GM21367 (cell line): ENCODE measurements around the gene ZNF260.
"Not testable (repeated sequence)": the region's sequence is repeated elsewhere in the genome, so short reads cannot be mapped to it uniquely, and the experiment has no call there.

ENCODE experiments used
- ATAC-seq: cut with Tn5 transposase; IDR thresholded peaks from one replicate; pipeline ENCODE4 v1.9.1; 2021; ENCODE audit not compliant: unreplicated experiment

Gene ZNF260

DNA sequence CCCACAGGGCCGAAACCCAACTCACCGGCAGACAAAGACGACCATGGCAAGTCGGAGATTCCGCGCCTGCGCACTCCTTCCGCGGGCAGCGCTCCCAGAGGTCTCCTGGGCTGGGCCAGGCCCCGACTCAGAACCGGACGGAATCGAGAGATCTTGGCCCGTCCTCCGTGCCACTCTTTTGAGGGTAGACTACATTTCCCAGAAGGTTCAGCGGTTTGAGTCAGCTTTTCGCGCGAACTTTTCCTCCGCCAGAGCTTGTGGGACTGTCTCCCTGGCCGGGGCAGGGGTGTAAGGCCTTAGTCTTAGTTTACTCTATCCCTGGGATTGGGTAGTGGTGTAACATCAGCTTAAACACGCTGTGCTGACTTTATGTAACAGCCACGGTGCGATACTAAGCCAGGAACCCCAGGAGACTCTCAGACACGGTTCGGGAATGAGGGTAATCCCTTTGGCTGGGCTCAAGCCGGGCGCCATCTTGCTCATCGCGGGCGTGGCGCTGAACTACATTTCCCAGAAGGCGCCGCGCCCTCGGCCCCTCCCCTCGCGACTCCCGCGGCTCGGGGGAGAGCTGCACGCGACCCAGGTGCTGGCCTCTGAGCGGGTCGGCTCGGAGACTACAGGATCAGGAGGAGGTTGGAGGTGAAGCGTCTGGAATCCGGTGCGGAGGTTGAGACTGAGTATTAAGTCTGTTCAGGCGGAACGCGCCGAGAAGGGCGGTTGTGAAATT, at the start of gene ZNF260:
ZNF260 (minus strand) TSS at position 78 of the 727 bp plus-strand sequence. CDS start 13,033 bp downstream, outside the sequence.
- ATAC-seq = peak; percentile 71

GRCh38 chr19:36577271-36577996, 49.4 kb upstream of the ZNF260 start:
- no peak for ATAC-seq

GRCh38 chr19:36574741-36575140, 46.7 kb upstream of the ZNF260 start:
- ATAC-seq = no peak

- no peak for ATAC-seq
Observed at GRCh38 chr19:36573895-36574720, 46.0 kb upstream of the ZNF260 start.

GRCh38 chr19:36573020-36573894, 45.2 kb upstream of the ZNF260 start, which contains the start of gene ZNF529:
ZNF529 (minus strand) TSS chr19:36573292; CDS start chr19:36572346, 946 bp downstream.
- ATAC-seq = peak; percentile 85

DNA sequence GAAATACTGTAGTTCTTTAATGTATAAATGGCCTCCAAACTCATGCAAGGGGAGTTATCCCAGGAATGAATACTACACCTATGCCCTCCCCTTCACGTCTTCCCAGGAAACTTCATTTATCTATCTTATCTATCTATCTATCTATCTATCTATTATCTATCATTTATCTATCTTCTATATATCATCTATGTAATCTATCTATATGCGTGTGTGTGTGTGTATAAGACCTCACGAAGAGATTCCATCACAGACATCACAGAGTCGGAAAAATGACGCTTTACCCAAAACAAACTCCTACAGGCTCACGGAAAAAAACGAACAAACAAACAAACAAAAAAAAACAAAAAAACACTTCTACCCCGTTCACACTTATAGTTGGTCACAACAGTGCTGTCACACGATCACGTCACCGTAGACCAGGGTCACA, 44.5 kb upstream of the ZNF260 start:
- no peak for ATAC-seq

GRCh38 chr19:36564391-36564790, 36.3 kb upstream of the ZNF260 start:
- ATAC-seq = no peak

DNA sequence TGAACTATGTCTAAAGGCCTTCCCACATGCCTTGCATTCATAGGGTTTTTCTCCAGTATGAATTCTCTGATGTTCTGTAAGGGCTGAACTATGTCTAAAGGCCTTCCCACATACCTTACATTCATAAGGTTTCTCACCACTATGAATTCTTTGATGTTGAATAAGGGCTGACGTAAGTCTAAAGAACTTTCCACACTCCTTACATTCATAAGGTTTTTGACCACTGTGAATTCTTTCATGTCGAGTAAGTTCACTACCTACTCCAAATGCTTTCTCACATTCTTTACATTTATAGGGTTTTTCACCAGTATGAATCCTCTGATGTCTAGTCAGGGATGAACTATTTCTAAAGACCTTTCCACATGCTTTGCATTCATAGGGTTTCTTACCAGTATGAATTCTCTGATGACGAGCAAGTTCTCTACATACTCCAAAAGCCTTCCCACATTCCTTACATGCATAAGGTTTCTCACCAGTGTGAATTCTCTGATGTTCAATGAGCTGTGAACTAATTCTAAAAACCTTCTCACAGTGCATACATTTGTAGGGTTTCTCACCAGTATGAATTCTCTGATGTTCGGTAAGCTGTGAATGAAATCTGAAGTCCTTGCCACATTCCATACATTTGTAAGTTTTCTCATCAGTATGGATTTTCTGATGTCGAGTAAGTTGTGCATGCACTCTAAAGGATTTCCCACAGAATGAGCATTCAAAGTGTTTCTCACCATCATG, 19.1 kb upstream of the ZNF260 start:
- no peak for ATAC-seq

DNA sequence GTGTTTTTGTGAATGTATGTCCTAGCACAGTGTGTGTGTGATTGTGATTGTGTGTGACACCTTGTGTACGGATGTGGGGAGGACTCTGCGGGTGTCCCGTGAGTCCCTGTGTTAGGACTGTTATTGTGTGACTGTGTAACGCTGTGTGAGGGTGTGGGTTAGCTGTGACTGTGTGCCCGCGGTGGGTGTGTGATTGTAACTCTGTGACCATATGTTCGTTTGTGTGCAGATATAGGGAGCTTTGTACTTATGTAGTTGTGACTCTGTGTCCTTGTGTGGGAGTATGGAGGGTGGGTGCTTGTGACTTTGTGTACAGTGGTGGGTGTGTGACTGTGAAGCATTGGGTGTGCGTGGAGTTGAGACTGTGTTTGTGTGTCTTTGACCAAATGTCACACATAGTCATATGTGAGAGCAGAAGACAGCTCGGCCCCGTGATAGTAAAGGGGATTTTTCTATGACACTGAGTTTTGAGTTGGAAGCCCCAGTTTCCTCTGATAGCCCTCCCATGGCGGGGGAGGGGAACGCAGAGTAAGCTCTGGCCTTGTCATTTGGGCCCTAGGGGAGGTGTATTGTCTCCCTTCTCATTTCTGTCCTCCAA, 949 bp upstream of the ZNF260 start:
- no peak for ATAC-seq

DNA sequence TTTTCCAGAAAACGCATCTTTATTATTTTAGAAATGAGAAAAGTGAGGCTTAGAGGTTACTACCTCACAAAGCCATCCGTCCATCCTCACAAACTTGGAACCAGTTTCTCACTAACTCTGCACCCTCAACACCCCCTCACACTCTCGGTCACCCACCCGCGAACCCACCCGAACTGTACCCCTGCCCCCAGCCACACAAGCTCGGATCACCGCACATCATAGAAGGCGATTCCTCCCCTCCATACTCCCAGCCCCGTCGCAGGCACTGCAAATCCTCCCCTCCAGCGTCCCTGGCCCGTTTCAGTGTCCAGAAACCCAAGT, 238 bp downstream of the ZNF260 start:
- no peak for ATAC-seq

DNA sequence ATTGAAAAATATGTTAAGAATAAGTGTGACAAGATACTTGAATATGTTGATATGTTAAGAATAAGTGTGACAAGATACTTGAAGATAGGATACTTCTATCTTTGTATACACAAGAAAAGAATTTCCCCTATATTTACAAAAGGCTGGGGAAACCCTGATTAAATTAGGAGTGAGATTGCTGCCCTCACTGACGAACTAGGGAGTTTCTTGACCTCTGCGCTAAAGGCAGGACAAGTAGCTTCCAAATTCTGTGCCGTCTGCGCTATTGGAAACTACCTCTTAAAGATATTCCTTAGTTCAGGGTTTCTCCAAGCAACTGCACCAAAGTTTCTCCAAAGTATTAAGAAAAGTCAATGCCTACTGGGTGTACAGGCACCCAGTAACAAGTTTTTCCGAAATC, 730 bp downstream of the ZNF260 start:
- ATAC-seq = no peak

DNA sequence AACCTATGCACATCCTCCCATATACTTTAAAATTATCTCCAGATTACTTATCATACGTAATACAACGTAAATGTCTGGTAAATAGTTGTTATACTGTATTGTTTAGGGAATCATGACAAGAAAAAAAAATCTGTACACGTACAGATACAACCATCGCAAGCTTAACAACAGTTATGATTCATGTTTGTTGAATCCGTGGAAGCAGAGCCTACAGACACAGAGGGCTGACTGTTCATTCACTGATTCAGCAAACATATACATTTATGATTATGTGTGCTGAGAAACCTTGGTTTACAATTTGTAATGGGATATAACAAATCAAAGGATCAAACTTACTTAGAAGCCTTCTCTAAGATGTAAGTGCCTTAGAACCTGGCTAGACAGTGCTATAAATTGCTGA, 1.5 kb downstream of the ZNF260 start:
- no peak for ATAC-seq

DNA sequence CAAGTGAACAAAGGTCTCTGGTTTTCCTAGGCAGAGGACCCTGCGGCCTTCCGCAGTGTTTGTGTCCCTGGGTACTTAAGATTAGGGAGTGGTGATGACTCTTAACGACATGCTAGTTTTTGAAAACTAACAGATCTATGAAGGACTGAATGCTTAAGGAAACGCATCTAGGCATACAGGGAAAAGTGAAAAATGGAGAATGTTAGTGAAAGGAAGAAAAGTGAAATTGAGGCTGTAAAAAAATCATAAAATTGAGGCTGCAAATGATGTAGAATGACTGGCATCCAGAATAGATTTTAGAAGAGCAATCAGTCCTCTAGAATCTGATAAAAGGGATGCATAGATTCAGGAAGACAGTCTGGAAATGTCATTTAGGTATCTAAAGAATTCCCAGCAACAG, 3.5 kb downstream of the ZNF260 start:
- ATAC-seq = no peak

GRCh38 chr19:36514012-36514612, 14.0 kb downstream of the ZNF260 start:
- ATAC-seq = no peak

- ATAC-seq = no peak
Observed at GRCh38 chr19:36508325-36508724, 19.7 kb downstream of the ZNF260 start.

DNA sequence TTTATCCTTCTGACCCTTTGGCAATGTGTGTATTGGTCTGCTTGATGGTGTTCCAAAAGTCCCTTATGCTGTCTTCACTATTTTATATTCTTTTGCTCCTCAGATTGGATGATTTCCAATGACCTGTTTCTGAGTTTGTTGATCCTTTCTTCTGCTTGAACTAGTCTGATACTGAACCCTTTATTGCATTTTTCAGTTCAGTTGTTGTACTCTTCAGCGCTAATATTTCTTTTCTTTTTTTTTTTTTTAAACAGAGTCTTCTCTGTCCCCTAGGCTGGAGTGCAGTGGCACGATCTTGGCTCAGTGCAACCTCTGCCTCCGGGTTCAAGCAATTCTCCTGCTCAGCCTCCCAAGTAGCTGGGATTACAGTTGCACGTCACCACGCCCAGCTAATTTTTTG, 26.1 kb downstream of the ZNF260 start:
- ATAC-seq = no peak

- ATAC-seq = no peak
Observed at GRCh38 chr19:36497001-36497400, 31.1 kb downstream of the ZNF260 start.

DNA sequence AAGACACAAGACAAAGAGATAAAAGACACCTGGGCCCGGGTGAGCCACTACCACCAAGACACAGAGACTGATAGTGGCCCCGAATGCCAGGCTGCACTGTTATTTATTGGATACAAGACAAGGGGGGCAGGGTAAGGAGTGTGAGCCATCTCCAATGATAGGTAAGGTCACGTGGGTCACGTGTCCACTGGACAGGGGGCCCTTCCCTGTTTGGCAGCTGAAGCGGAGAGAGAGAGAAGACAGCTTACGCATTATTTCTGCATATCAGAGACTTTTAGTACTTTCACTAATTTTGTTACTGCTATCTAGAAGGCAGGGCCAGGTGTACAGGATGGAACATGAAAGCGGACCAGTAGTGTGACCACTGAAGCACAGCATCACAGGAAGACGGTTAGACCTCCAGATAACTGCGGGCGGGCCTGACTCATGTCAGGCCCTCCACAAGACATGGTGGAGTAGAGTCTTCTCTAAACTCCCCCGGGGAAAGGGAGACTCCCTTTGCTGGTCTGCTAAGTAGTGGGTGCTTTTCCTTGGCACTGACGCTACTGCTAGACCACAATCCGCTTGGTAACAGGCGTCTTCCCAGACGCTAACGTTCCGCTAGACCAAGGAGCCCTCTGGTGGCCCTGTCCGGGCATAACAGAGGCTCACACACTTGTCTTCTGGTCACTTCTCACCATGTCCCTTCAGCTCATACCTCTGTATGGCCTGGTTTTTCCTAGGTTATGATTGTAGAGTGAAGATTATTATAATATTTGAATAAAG, 35.2 kb downstream of the ZNF260 start:
- not testable (repeated sequence) for ATAC-seq
